HEK293 (cell line): ENCODE data around the gene BCAS2.

Experiments
- CTCF ChIA-PET: fragments of 350-600 bp; formaldehyde crosslinking; extraction: SDS; loops from one replicate; lab custom pipeline; 2021; ENCODE audit warnings: antibody characterized with exemption; lab: Yijun Ruan, JAX
- POLR2A ChIA-PET: fragments of 300-600 bp; formaldehyde crosslinking; extraction: SDS; loops from one replicate; lab custom pipeline; 2020; ENCODE audit warnings: antibody characterized with exemption, inconsistent platforms; lab: Yijun Ruan, JAX
- H3K27ac ChIP-seq: fragments of 200-500 bp; sonication (Bioruptor generic); 2 replicates; pipeline ENCODE4 v1.5.1; 2014; ENCODE audit warnings: low read depth, low read length, control low read depth, inconsistent platforms; ENCODE audit errors: extremely low read depth
- H3K36me3 ChIP-seq, 2 experiments: fragments of 200-500 bp in 1 of 2; sonication (Bioruptor generic) in 1 of 2; 1 replicate in 1 of 2; 2 replicates in 1 of 2; pipeline ENCODE4 v1.5.1; 2014 to 2017; ENCODE audit warnings: inconsistent platforms in 2 of 2, low read length in 2 of 2; ENCODE audit not compliant: control insufficient read depth in 2 of 2, insufficient read depth in 1 of 2
- H3K4me1 ChIP-seq: fragments of 200-500 bp; sonication (Bioruptor generic); 2 replicates; pipeline ENCODE4 v1.5.1; 2014; ENCODE audit warnings: mild to moderate bottlenecking, low read length, inconsistent platforms; ENCODE audit not compliant: control insufficient read depth, insufficient read depth
- H3K4me3 ChIP-seq: 2 replicates; pipeline ENCODE4 v1.5.1; 2011; ENCODE audit warnings: low read depth, mild to moderate bottlenecking, control low read depth, low read length, moderate library complexity
- H3K9me3 ChIP-seq: fragments of 200-500 bp; sonication (Bioruptor generic); 2 replicates; pipeline ENCODE4 v1.5.1; 2014; ENCODE audit warnings: low read depth, low read length, inconsistent platforms; ENCODE audit not compliant: control insufficient read depth, insufficient read depth
- GLI4 ChIP-seq: fragments of 450-650 bp; formaldehyde crosslinking; IDR thresholded peaks from 2 replicates; pipeline ENCODE4 v1.5.1; 2016; ENCODE audit warnings: missing biosample characterization, missing genetic modification characterization
- HOXD13 ChIP-seq: sonication (generic); formaldehyde crosslinking; IDR thresholded peaks from 2 replicates; pipeline ENCODE4 v1.8.0; 2022; ENCODE audit warnings: missing genetic modification reagents, borderline replicate concordance
- KLF10 ChIP-seq: fragments of 450-650 bp; IDR thresholded peaks from 2 replicates; pipeline ENCODE4 v1.5.1; 2018; ENCODE audit warnings: missing biosample characterization, mild to moderate bottlenecking, missing genetic modification characterization
- SCRT2 ChIP-seq: fragments of 450-650 bp; formaldehyde crosslinking; IDR thresholded peaks from 2 replicates; pipeline ENCODE4 v1.5.1; 2016; ENCODE audit warnings: missing biosample characterization, missing genetic modification characterization
- WT1 ChIP-seq: fragments of 450-650 bp; formaldehyde crosslinking; IDR thresholded peaks from 2 replicates; pipeline ENCODE4 v1.5.1; 2016; ENCODE audit warnings: missing biosample characterization, missing genetic modification characterization
- ZEB2 ChIP-seq: fragments of 450-650 bp; formaldehyde crosslinking; IDR thresholded peaks from 2 replicates; pipeline ENCODE4 v1.5.1; 2016; ENCODE audit warnings: missing biosample characterization, missing genetic modification characterization
- ZNF114 ChIP-seq: fragments of 450-650 bp; formaldehyde crosslinking; IDR thresholded peaks from 2 replicates; pipeline ENCODE4 v1.5.0; 2017; ENCODE audit warnings: missing biosample characterization, missing genetic modification characterization
- ZNF132 ChIP-seq: fragments of 450-650 bp; formaldehyde crosslinking; IDR thresholded peaks from 2 replicates; pipeline ENCODE4 v1.5.1; 2017; ENCODE audit warnings: missing biosample characterization, missing genetic modification characterization, borderline replicate concordance
- ZNF23 ChIP-seq: fragments of 450-650 bp; formaldehyde crosslinking; IDR thresholded peaks from 2 replicates; pipeline ENCODE4 v1.5.1; 2016; ENCODE audit warnings: missing biosample characterization, missing genetic modification characterization, borderline replicate concordance
- ZNF280D ChIP-seq: fragments of 450-650 bp; formaldehyde crosslinking; IDR thresholded peaks from 2 replicates; pipeline ENCODE4 v1.5.1; 2016; ENCODE audit warnings: missing biosample characterization, missing genetic modification characterization
- ZNF394 ChIP-seq: fragments of 450-650 bp; formaldehyde crosslinking; IDR thresholded peaks from 2 replicates; pipeline ENCODE4 v1.5.1; 2016; ENCODE audit warnings: missing biosample characterization, missing genetic modification characterization, mild to moderate bottlenecking, moderate library complexity, borderline replicate concordance
- ZNF501 ChIP-seq: fragments of 450-650 bp; formaldehyde crosslinking; IDR thresholded peaks from 2 replicates; pipeline ENCODE4 v1.5.1; 2016; ENCODE audit warnings: missing biosample characterization, missing genetic modification characterization
- ZNF529 ChIP-seq: fragments of 450-650 bp; formaldehyde crosslinking; IDR thresholded peaks from 2 replicates; pipeline ENCODE4 v1.5.1; 2017; ENCODE audit warnings: missing genetic modification characterization, missing biosample characterization; ENCODE audit not compliant: insufficient replicate concordance
- ZNF585B ChIP-seq: fragments of 450-650 bp; formaldehyde crosslinking; IDR thresholded peaks from 2 replicates; pipeline ENCODE4 v1.5.1; 2016; ENCODE audit warnings: missing biosample characterization, missing genetic modification characterization

The BCAS2 gene

GRCh38 chr1:114587203-114587991 is 6.0 kb upstream of the BCAS2 start (continued):
- TF ChIP-seq ZNF394 (tag by site-specific recombination) (no peak), WT1 (no peak), ZNF529 (tag by site-specific recombination) (no peak)

DNA sequence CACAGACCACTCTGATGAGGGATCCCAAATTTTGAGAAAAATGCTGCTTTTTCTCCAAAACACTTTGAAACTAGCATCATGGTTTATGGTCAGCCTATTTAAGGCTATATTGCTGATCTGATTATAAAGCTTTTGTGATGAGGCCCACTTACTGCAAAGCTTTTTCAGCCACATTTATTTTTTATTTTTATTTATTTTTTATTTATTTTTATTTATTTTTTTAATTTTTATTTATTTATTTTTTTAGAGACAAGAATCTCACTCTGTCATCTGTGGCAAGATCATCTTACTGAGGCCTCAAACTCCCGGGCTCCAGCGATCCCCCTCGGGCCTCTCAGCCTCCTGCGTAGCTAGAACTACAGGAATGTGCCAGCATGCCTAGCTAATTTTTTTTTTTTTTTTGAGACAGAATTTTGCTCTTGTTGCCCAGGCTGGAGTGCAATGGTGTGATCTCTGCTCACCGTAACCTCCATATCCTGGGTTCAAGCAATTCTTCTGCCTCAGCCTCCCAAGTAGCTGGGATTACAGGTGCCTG is 5.2 kb upstream of the BCAS2 start:
- Histone ChIP-seq H3K4me3 (no peak overlapping the region), H3K36me3 (peaks cover 4 to 22% of the 10 kb centered on the region in 2 experiments), H3K4me1 (no peaks in the 10 kb centered on the region), H3K27ac (no peak overlapping the region), H3K9me3 (no peaks in the 10 kb centered on the region)
- CTCF ChIA-PET: interaction anchor here (0.7 kb wide), 1 partner anchor 879 kb away, joined by 3 read pairs; no protein-coding TSS in a partner anchor
- TF ChIP-seq ZNF132 (tag by site-specific recombination) (no peak), GLI4 (tag by site-specific recombination) (no peak), ZEB2 (tag by site-specific recombination) (no peak), ZNF501 (tag by site-specific recombination) (no peak), ZNF280D (tag by site-specific recombination) (no peak), ZNF23 (tag by site-specific recombination) (no peak), HOXD13 (no peak), KLF10 (tag by site-specific recombination) (no peak), ZNF585B (no peak), ZNF114 (tag by site-specific recombination) (no peak)
- POLR2A ChIA-PET: no interaction called here

DNA sequence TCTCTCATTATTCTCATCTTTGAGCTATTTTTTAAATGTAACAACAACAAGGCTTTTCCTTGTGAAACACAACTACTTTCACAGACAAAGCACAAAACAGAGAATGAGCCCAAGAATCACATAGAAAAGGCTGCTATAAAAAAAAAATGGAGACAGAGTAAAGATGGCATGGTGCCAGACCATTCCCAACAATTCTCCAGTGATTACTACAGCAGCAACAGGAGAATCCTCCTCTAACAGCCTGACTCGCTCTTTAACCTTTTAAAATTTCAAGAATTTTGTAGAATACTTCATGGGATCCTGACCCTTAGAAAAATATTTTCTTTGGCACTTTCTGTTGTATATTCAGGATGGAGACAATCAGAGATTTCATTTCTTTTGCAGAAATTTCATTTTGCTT is 3.8 kb upstream of the BCAS2 start:
- POLR2A ChIA-PET: no interaction called here

More for the DNA sequence above, 3.8 kb upstream of the BCAS2 start:
- CTCF ChIA-PET: no interaction called here
- Histone ChIP-seq H3K4me1 (no peaks in the 10 kb centered on the region), H3K4me3 (no peak overlapping the region), H3K27ac (no peak overlapping the region), H3K9me3 (no peaks in the 10 kb centered on the region), H3K36me3 (peaks cover 2 to 17% of the 10 kb centered on the region in 2 experiments; a peak in 2 of 3 replicates)
- TF ChIP-seq SCRT2 (tag by site-specific recombination) (peak; percentile 40; the same call in 1 of the 2 replicates), ZNF280D (tag by site-specific recombination) (no peak)
